ENCODE data around the gene SLC12A3.

DNA sequence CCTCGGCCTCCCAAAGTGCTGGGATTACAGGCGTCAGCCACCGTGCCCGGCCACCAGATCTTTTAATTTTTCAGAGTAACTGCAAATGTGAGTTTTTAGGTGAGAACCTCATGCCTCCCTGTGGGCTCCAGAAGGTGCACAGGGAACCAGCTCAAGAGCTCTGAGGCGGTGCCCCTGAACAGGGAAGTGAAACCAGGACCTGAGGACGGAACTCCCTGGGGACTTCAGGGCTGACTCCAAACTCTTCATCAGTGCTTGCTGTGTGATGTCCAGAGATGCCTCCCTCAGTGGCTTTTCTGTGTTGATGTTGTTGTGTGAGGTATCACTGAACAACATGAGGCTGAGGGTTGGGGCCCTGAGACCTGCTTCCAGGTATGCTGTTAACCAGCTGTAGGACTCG lies 23.8 kb downstream of the SLC12A3 start:
- no peak for TF ChIP-seq CTCF (conservative IDR thresholded peaks at IDR 0.05; ENCODE audit: low read depth, low read length)
- no peak for TF ChIP-seq MXI1 (IDR thresholded peaks at IDR 0.05; ENCODE audit: borderline replicate concordance, low read depth, low read length)
- TF ChIP-seq CEBPB (IDR thresholded peaks at IDR 0.05; ENCODE audit: low read depth, low read length): no peak
- no peak for TF ChIP-seq POLR2A (IDR thresholded peaks at IDR 0.05; ENCODE audit: low read depth, low read length)
- no peak for TF ChIP-seq RCOR1 (IDR thresholded peaks at IDR 0.05; ENCODE audit: insufficient replicate concordance, low read length)
